ENCODE data around the gene TAF1C. TPM values are rescaled to one million over a fixed set of nuclear protein-coding genes. Genes with fewer than 3 reads are reported as not detected.

The TAF1C gene
- total and polyA plus RNA-seq, 2 of the 4 experiments (the other 2 are of a cell fraction) = 7.3 to 35.5 TPM

GRCh38 chr16:84225571-84225970, 38.7 kb upstream of the TAF1C start:
- 89% methylated on average over 4 of the region's 7 CpGs; no CpG with 5 or more reads in 1 of the 2 experiments for WGBS, 2 experiments (ENCODE audit: extremely low coverage in 2 of 2, insufficient read length in 1 of 2)
- H3K27ac ChIP-seq (ENCODE audit: insufficient read depth, low read length) = no peak overlapping the region
- no peaks in the 10 kb centered on the region for H4K20me1 ChIP-seq (ENCODE audit: insufficient read depth, low read length)
- intact Hi-C loops (cut with micrococcal nuclease) = no loop called here
- no peak overlapping the region for H3K56ac ChIP-seq (ENCODE audit: extremely low read depth, insufficient read depth, low read length)
- H4K5ac ChIP-seq (ENCODE audit: low read depth, low read length) = no peak overlapping the region
- no peak overlapping the region for H2BK15ac ChIP-seq (ENCODE audit: low read depth, low read length)
- no peak overlapping the region for H2AK9ac ChIP-seq (replicated peaks; ENCODE audit: low read depth, low read length, poor library complexity)
- no peaks in the 10 kb centered on the region for H3K9me3 ChIP-seq (ENCODE audit: control insufficient read depth, insufficient read depth, low read length)
- peaks cover 10% of the 10 kb centered on the region for H3K4me1 ChIP-seq (ENCODE audit: control insufficient read depth, insufficient read depth, low read length)
- no peak overlapping the region for H2BK5ac ChIP-seq (ENCODE audit: low read depth, low read length, poor library complexity, severe bottlenecking)
- no peaks in the 10 kb centered on the region for H3K36me3 ChIP-seq (ENCODE audit: control insufficient read depth, insufficient read depth, low read length)
- CTCF ChIA-PET = no interaction called here
- no peak overlapping the region for H3K18ac ChIP-seq (ENCODE audit: low read depth, low read length)
- no peak overlapping the region for H3K9ac ChIP-seq (ENCODE audit: low read depth, low read length)
- no peaks in the 10 kb centered on the region for H3K79me1 ChIP-seq (ENCODE audit: low read depth in 1 of 2, low read length in 2 of 2)
- no peak overlapping the region for H4K8ac ChIP-seq (ENCODE audit: low read depth in 2 of 2, low read length in 2 of 2)
- H2BK20ac ChIP-seq (ENCODE audit: low read depth, low read length) = no peak overlapping the region
- ATAC-seq (ENCODE audit: low read depth) = no peak
- H3K23ac ChIP-seq (ENCODE audit: low read depth, low read length) = no peak overlapping the region
- POLR2A ChIA-PET (ENCODE audit: unreplicated experiment) = interaction anchor here (0.5 kb wide), 1 partner anchor 79 kb away, joined by 3 read pairs; no protein-coding TSS in a partner anchor
- dilution Hi-C loops (cut with HindIII; ENCODE audit: low sequenced_read_pairs, unreplicated experiment) = no loop called here
- H3K4me2 ChIP-seq (ENCODE audit: low read depth, low read length) = no peak overlapping the region
- H3K4ac ChIP-seq (ENCODE audit: low read depth, low read length) = no peak overlapping the region
- TF ChIP-seq RFX5 (IDR thresholded peaks at IDR 0.05; ENCODE audit: low read depth, low read length) = no peak
- TF ChIP-seq RAD21 (IDR thresholded peaks at IDR 0.05; ENCODE audit: low read length) = no peak
- no peak for TF ChIP-seq MAZ (IDR thresholded peaks at IDR 0.05; ENCODE audit: borderline replicate concordance, low read depth, low read length)
- no peak for TF ChIP-seq CTCF (conservative IDR thresholded peaks at IDR 0.05; ENCODE audit: low read depth, low read length)
- no peak for TF ChIP-seq CEBPB (IDR thresholded peaks at IDR 0.05; ENCODE audit: low read depth, low read length)
- no peak for TF ChIP-seq SMC3 (IDR thresholded peaks at IDR 0.05; ENCODE audit: low read depth, low read length)
- TF ChIP-seq BHLHE40 (IDR thresholded peaks at IDR 0.05; ENCODE audit: low read depth, low read length) = no peak
- no peak for TF ChIP-seq NFE2L2 (IDR thresholded peaks at IDR 0.05; ENCODE audit: low read depth, low read length)
- no peak overlapping the region for H2BK120ac ChIP-seq (ENCODE audit: low read depth, low read length)
- no peak overlapping the region for H4K91ac ChIP-seq (ENCODE audit: insufficient read depth, low read depth, low read length)
- no peak overlapping the region for H3K14ac ChIP-seq (replicated peaks; ENCODE audit: low read depth, low read length)
- peak overlapping the region; percentile 38 for H2AFZ ChIP-seq (replicated peaks; ENCODE audit: low read length, poor library complexity)
- H3K9me1 ChIP-seq (ENCODE audit: insufficient read depth, low read length) = peaks cover 6% of the 10 kb centered on the region; the same call in 1 of the 2 replicates
- in situ Hi-C loops (cut with MboI; ENCODE audit: low sequenced_read_pairs) = no loop called here
- no peak for DNase-seq
- no peak overlapping the region for H3K4me3 ChIP-seq (ENCODE audit: insufficient read depth, low read depth, low read length)
- no peak overlapping the region for H2AK5ac ChIP-seq (ENCODE audit: low read depth, low read length)
- H3K27me3 ChIP-seq (ENCODE audit: control insufficient read depth, insufficient read depth, low read length) = peaks cover 8% of the 10 kb centered on the region; the same call in 1 of the 2 replicates
- no TSS peak for BruUV-seq (replicated peaks)
